HG02840 (cell line): ENCODE data around the gene RDH11.
"Not testable (repeated sequence)": the region's sequence is repeated elsewhere in the genome, so short reads cannot be mapped to it uniquely, and the experiment has no call there.

ENCODE experiments used
- ATAC-seq: cut with Tn5 transposase; IDR thresholded peaks from one replicate; pipeline ENCODE4 v1.9.1; 2021; ENCODE audit warnings: mild to moderate bottlenecking, moderate library complexity, moderate number of reproducible peaks; ENCODE audit not compliant: unreplicated experiment, low FRiP score

The RDH11 gene, protein sequence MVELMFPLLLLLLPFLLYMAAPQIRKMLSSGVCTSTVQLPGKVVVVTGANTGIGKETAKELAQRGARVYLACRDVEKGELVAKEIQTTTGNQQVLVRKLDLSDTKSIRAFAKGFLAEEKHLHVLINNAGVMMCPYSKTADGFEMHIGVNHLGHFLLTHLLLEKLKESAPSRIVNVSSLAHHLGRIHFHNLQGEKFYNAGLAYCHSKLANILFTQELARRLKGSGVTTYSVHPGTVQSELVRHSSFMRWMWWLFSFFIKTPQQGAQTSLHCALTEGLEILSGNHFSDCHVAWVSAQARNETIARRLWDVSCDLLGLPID

GRCh38 chr14:67695394-67695949 lies at the start of gene RDH11:
Gene RDH11 (minus strand): TSS chr14:67695764. CDS start chr14:67695703, 61 bp downstream.
- peak; percentile 86 for ATAC-seq

GRCh38 chr14:67744046-67744445 lies 48.5 kb upstream of the RDH11 start:
- no peak for ATAC-seq

DNA sequence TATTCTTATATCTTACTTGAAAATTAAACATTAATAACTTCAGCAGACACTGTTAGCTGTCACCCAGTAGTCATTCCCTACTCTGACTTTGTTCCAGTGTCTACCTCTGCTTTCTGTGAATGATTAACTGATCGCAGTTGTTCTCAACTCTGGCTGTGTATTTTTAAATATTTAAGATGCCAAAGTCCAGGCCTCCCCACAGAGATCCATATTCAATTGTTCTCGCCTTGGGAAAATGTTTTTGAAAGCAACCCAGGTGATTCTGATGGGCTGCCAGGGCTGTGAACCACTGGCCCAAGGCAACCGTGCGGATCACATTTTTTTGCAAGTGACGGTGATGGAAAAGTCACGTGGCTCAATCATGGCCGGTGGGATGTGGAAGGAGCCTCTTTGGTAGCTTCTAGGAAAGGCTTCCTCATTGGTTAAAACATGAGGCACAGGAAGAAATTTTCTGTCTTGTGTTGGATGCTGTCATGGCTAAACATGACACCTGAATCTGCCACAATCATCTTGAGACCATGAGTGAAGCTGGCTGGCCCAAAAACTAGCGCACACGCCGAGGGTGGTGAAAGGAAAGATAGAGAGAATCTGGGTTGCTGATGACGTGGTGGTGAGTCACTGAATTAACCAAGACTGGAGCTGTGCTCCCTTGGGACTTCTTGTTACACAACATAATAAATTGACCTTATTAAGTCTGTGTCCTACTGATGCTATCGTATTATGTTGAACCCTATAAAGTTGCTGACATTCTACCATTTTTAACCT lies 43.4 kb upstream of the RDH11 start:
- no peak for ATAC-seq

- no peak for ATAC-seq
These were observed 41.2 kb upstream of the RDH11 start for GRCh38 chr14:67736771-67737170.

DNA sequence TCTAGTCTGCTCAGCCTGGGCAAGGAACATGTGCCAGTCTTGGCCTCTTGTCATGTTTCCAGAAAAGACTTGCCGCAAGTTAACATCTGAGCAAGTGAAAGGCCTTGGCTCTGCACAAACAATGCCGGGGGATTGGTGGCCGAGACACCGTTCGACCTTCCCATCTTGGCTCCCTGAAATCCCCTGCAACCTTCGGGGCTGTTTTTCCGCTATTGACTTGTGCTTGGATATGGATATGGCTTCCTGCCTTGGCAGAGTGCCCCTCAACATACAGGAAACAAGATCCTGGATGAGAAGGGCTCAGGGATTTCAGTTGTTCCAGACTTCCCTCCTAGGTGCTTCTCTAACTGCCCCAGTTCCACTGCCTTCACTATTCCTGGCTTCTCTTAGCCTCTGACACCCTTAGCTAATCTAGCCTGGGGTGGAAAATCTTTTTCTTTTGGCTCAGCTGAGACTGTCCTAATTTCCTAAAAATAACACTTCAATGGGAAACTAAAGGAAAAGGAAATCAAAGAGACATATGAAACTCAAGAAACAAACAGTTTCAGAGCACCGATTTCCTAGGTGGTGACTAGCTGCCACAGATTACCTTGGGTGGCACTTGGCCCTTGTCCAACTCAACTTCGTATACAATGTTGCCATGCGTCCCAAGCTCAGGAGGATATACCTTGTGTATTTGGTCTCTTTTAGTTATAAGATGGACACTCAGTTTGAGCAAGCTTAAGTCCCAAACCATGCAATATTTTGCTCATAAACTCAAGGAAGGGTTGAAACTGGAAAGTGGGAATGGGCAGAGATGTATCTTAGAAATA lies 40.0 kb upstream of the RDH11 start:
- ATAC-seq = no peak

- ATAC-seq = no peak
These were observed 39.1 kb upstream of the RDH11 start for GRCh38 chr14:67734675-67735074.

GRCh38 chr14:67733616-67734015 lies 38.1 kb upstream of the RDH11 start:
- ATAC-seq = no peak

DNA sequence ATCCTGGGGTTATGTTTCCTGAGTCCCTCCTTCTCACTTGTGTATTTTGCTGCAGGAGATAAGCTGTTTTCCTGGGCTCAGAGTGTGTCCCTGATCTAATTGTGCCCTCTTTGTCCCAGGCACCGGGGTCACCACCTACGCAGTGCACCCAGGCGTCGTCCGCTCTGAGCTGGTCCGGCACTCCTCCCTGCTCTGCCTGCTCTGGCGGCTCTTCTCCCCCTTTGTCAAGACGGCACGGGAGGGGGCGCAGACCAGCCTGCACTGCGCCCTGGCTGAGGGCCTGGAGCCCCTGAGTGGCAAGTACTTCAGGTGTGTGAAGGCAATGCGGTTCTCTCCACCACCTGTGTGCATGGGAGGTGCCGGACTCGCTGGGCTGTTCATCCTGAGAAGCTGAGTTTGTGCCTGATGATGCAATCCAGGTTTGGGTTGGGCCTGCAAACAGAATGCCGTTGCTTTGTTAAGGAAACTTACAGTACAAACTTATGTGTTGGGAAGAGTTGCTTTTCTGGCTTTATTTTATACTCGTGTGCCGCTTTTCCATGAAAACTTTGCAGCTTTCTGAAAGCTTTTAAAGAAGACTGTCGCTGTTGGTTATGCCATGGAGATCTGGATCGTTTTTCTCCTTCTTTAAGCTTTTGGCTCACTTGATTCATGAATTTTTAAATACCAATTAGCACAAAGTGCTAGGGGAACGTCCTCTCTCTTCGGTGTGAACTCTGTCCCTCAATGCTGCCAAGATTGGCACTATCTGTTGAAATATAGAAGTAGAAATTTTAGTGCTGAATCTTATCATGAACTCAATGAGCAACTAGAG lies 33.7 kb upstream of the RDH11 start:
- ATAC-seq = no peak

DNA sequence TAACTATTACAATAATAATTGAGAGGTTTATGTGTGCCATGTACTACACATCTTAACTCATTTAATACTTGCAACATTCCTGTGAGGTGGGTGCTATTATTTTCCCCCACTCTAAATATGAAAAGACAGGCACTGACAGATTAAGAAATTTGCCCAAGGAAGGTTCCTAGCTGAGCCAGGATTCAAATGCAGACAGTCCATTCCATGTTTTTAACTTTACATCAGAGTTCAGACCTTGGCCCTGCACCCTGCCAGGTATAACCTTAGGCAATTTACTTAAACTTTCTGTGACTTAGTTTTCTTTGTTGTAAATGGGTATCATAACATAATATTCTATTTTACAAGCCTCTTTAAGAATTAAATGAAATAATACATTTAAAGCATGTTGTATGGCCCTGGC lies 32.7 kb upstream of the RDH11 start:
- ATAC-seq = no peak

DNA sequence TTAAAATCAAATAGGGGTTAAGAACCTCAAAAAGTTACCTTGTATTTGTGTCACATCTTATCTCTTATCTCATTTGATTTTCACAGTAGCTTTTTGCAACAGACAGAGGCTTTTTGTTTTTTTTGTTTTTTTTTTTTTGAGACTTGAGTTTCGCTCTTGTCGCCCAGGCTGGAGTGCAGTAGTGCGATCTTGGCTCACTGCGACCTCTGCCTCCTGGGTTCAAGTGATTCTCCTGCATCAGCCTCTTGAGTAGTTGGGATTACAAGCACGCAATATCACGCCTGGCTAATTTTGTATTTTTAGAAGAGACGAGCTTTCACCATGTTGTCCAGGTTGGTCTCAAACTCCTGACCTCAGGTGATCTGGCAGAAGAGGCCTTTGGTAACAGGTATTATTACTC lies 31.8 kb upstream of the RDH11 start:
- ATAC-seq = no peak

DNA sequence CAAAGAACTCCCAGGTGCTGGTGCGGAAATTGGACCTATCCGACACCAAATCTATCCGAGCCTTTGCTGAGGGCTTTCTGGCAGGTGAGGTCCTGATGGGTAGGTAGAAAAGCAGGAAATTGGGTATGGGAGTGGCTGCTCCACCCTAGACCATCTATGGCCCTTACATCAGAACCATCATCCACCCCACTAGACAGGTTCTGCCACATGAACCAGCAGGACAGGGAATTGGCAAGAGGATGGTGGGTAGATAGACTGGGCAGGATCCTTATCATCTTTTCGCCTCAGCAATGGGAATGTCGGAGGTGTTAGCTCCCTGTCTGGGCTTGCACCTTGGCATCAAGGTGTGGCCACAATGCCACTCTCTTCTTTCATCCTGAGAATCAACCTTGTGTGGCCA lies 29.6 kb upstream of the RDH11 start:
- no peak for ATAC-seq

- ATAC-seq = no peak
These were observed 26.7 kb upstream of the RDH11 start for GRCh38 chr14:67722293-67722692.

- ATAC-seq = no peak
These were observed 26.3 kb upstream of the RDH11 start for GRCh38 chr14:67721875-67722274.

DNA sequence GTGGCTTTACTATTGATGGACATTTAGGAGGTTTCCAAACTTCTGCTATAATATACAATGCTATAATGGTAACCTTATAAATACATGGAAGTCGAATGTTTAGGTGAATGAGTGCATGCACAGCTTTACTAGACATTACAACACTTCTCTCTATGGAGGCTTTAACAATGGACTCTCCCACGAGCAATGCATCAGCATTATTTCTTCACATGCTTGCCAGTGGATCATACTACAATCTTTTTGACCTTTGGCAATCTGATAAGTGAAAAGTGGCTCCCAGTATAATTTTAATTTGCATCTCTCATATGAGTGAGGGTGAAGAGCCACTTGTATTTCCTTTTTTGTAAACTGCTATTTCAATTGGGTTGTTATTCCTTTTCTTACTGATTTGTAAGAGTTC lies 24.3 kb upstream of the RDH11 start:
- no peak for ATAC-seq

GRCh38 chr14:67719385-67719784 lies 23.8 kb upstream of the RDH11 start:
- not testable (repeated sequence) for ATAC-seq

DNA sequence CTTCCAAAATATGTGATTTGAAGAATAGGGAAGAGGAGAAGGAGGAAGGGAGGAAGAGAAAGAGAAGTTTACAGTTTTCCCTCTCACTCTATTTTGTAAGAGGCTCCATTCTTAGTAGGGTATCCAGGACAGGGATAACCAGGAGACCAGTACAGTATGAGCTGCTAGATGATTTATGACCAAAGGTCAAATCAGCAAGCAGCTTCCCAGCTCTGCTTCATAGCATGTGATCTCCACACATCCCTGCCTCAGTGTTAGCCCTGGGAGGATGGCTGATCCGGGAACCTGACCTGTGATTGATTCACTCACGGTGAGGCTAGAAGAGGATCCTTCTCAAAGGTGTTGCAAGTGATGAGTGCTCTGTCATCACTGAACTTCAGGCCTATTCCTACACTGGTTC lies 22.7 kb upstream of the RDH11 start:
- ATAC-seq = no peak

DNA sequence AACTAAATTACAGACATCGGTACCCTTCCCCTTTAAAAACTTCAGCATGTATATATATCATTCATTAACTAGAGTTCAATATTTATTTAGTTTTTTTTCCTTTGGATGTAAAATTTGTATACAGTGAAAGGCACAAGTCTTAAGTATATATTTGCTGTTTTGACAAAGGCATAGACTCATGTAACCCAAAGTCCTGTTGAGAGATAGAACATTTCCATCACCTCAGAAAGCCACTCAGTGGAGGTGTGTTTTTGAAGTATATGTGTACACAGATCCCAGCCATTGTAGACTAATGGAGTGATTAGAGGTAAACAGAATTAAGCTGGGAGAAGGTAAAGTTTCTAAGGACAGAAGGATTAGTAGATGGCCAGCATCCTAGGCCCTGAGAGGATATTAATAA lies 21.5 kb upstream of the RDH11 start:
- ATAC-seq = no peak

- no peak for ATAC-seq
These were observed 14.6 kb upstream of the RDH11 start for GRCh38 chr14:67710209-67710608.

DNA sequence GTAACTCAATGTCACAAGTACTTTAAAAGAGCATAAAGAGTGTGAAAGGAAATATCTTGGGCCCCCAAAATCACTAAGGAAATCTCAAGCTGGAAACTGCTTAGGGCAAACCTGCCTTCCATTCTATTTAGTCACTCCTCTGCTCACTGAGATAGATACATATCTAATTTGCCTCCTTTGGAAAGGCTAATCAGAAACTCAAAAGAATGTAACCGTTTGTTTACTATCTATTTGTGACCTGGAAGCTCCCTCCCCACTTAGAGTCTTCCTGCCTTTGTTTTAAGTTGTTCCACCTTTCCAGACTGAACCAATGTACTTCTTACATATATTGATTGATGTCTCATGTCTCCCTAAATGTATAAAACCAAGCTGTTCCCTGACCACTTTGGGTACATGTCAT lies 14.2 kb upstream of the RDH11 start:
- not testable (repeated sequence) for ATAC-seq

DNA sequence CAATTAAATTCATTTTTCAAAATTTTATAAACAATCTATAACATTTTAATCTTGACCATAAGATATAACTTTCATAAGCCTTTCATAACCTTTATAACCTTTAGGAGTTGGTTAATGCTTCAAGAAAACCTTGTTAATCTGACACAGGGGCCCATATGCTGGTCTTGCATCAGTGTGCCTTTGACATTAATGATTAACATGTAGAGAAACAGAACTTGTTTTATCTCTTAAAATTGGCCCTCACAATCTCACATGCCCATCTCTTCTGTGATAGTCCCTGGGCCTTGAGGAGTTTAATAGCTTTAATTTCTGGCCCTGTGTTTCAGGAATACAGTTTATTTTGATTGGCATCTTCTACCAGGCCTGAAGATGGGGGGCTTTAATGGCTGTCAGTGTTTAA lies 13.8 kb upstream of the RDH11 start:
- ATAC-seq = not testable (repeated sequence)
